ENCODE results near the gene DOCK1.

Gene DOCK1

DNA sequence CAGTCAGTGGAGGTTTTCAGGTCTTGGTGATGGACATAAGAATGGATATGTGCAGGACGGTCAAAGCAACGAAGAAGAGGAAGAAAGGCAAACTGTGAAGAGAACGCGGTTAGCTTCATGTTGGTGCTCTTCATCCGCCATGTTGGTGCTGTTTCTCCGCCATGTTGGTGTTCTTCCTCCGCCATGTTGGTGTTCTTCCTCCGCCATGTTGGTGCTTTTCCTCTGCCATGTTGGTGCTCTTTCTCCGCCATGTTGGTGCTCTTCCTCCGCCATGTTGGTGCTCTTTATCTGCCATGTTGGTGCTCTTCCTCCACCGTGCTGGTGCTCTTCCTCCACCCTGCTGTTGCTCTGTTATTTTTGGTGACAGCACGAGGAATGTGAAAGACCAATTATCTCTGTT lies 95.4 kb downstream of the DOCK1 start:
- H3K4me3 ChIP-seq (ENCODE audit: low read length), result no peak overlapping the region
- DNase-seq (ENCODE audit: low read depth), result no peak
- TF ChIP-seq, protein P1, sequence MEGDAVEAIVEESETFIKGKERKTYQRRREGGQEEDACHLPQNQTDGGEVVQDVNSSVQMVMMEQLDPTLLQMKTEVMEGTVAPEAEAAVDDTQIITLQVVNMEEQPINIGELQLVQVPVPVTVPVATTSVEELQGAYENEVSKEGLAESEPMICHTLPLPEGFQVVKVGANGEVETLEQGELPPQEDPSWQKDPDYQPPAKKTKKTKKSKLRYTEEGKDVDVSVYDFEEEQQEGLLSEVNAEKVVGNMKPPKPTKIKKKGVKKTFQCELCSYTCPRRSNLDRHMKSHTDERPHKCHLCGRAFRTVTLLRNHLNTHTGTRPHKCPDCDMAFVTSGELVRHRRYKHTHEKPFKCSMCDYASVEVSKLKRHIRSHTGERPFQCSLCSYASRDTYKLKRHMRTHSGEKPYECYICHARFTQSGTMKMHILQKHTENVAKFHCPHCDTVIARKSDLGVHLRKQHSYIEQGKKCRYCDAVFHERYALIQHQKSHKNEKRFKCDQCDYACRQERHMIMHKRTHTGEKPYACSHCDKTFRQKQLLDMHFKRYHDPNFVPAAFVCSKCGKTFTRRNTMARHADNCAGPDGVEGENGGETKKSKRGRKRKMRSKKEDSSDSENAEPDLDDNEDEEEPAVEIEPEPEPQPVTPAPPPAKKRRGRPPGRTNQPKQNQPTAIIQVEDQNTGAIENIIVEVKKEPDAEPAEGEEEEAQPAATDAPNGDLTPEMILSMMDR (IDR thresholded peaks at IDR 0.05; ENCODE audit: insufficient read depth, low read depth, low read length, missing control alignments), result no peak

DNA sequence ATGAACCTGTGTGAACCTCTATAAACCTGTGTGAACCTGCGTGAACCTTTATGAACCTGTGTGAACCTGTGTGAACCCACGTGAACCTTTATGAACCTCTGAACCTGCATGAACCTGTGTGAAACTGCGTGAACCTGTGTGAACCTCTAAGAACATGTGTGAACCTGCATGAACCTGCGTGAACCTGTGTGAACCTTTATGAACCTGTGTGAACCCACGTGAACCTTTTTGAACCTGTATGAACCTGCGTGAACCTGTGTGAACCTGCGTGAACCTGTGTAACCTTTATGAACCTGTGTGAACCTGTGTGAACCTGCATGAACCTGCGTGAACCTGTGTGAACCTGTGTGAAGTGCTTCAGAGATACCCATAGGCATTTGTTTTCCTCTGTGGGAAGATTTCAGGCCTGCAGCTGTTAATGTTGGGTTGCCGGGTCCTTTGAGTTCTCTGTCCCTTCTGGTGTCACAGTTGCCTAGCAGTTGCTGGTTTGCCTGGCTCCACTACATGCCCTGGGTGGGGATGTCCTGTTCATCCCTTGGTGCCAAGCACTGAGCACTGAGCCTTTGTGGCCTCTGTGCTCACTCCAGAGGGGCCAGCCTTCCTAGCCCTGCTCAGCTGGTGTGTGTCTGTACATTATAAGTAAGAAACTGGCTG lies 97.9 kb downstream of the DOCK1 start:
- H3K4me3 ChIP-seq (ENCODE audit: low read length), result no peak overlapping the region
- TF ChIP-seq, protein P1 (IDR thresholded peaks at IDR 0.05; ENCODE audit: insufficient read depth, low read depth, low read length, missing control alignments), result no peak
- DNase-seq (ENCODE audit: low read depth), result no peak

- TF ChIP-seq, protein P1 (IDR thresholded peaks at IDR 0.05; ENCODE audit: insufficient read depth, low read depth, low read length, missing control alignments), result no peak
- no peak for DNase-seq (ENCODE audit: low read depth)
- H3K4me3 ChIP-seq (ENCODE audit: low read length), result no peak overlapping the region
Observed at GRCh38 chr10:127006453-127006852, 101.2 kb downstream of the DOCK1 start.

DNA sequence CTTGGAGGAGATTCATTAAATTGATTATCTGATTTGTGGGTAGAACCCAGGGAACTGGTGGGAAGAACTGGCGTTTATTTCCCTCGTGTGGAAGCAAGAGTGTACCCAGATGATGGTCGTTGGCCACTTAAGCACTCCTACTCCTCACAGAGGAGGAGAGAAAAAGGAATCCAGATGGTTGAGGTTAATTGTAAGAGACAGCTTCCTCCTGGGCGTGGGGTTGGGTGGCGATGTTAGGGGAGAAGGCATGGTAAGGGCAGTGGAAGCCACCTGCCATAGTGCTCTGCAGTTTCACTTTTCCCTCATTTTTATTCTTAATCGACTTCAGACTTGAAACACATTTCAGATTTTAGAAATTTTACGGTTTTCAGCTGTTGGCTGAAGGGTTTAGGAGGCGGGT lies 104.1 kb downstream of the DOCK1 start:
- TF ChIP-seq, protein P1 (IDR thresholded peaks at IDR 0.05; ENCODE audit: insufficient read depth, low read depth, low read length, missing control alignments), result no peak
- no peak overlapping the region for H3K4me3 ChIP-seq (ENCODE audit: low read length)
- no peak for DNase-seq (ENCODE audit: low read depth)

- TF ChIP-seq, protein P1 (IDR thresholded peaks at IDR 0.05; ENCODE audit: insufficient read depth, low read depth, low read length, missing control alignments), result no peak
Observed at GRCh38 chr10:127011174-127011573, 105.9 kb downstream of the DOCK1 start.

GRCh38 chr10:127012071-127012768 lies 107.0 kb downstream of the DOCK1 start:
- no peak for DNase-seq (ENCODE audit: low read depth)
- H3K4me3 ChIP-seq (ENCODE audit: low read length), result no peak overlapping the region
- TF ChIP-seq, protein P1 (IDR thresholded peaks at IDR 0.05; ENCODE audit: insufficient read depth, low read depth, low read length, missing control alignments), result no peak

More at GRCh38 chr10:127011174-127011573, 105.9 kb downstream of the DOCK1 start:
- no peak overlapping the region for H3K4me3 ChIP-seq (ENCODE audit: low read length)
- DNase-seq (ENCODE audit: low read depth), result no peak

Data from epithelial cell of esophagus (primary cell).